HCT116 (cell line): ENCODE measurements around the gene EDEM3. TPM values are rescaled to one million over a fixed set of nuclear protein-coding genes. Genes with fewer than 3 reads are reported as not detected.

Experiments
- ATAC-seq: fragments of 200-7000 bp; cut with Tn5 transposase; 2 replicates; pipeline ENCODE4 v1.9.1; 2020; ENCODE audit warnings: mild to moderate bottlenecking, moderate library complexity
- BruUV-seq: library from RNA; stranded (reverse); fragments of 400-500 nt; replicated peaks from 2 replicates; lab custom pipeline; 2021; lab: Mats Ljungman, UMichigan
- CTCF ChIA-PET: fragments of 300-600 bp; sonication (Branson Sonifier 250); formaldehyde crosslinking; loops from one replicate; lab custom pipeline; 2021; ENCODE audit warnings: antibody characterized with exemption; lab: Charles Lee
- POLR2A ChIA-PET: fragments of 300-600, 350-600 bp; sonication (Branson Sonifier 250); formaldehyde crosslinking; loops from one replicate; lab custom pipeline; 2021; ENCODE audit warnings: antibody characterized with exemption; lab: Charles Lee
- RAD21 ChIA-PET, 2 experiments: fragments of 300-600 bp; sonication (Branson Sonifier 250); formaldehyde crosslinking; loops; one replicate each; lab custom pipeline; 2023; ENCODE audit warnings: low total read pairs in 2 of 2; ENCODE audit not compliant: uncharacterized antibody in 2 of 2, unreplicated experiment in 2 of 2, low non-redundant PET in 1 of 2; lab: Charles Lee
- DNase-seq: peaks from one replicate; pipeline ENCODE4 v3.0.0-alpha.2; 2010; ENCODE audit warnings: low read depth, low spot score
- H2AFZ ChIP-seq: fragments of 200-600 bp; shearing (Covaris generic), sonication (generic); 2 replicates; pipeline ENCODE4 v1.6.1; 2017; ENCODE audit warnings: low read depth, mixed run types, mixed read lengths, antibody characterized with exemption, low read length; ENCODE audit not compliant: poor library complexity, severe bottlenecking
- H3K27ac ChIP-seq: 2 replicates; pipeline ENCODE4 v1.5.1; 2012; ENCODE audit warnings: low read depth, low read length
- H3K27me3 ChIP-seq: fragments of 200-600 bp; sonication (generic); 2 replicates; pipeline ENCODE4 v1.6.1; 2016; ENCODE audit warnings: mixed run types, low read length, mixed read lengths; ENCODE audit not compliant: insufficient read depth
- H3K36me3 ChIP-seq, 2 experiments: fragments of 200-500 bp in 1 of 2; fragments of 200-600 bp in 1 of 2; sonication (Bioruptor generic) in 1 of 2; sonication (generic) in 1 of 2; 2 replicates each; pipeline versions ENCODE4 v1.5.1 to v1.6.1; 2014 to 2016; ENCODE audit warnings: low read length in 2 of 2, inconsistent platforms in 1 of 2, mixed read lengths in 1 of 2, mixed run types in 1 of 2; ENCODE audit not compliant: insufficient read depth in 2 of 2, control insufficient read depth in 1 of 2
- H3K4me1 ChIP-seq, 2 experiments: fragments of 200-600 bp in 1 of 2; sonication (generic) in 1 of 2; 2 replicates each; pipeline versions ENCODE4 v1.5.1 to v1.6.1; 2012 to 2017; ENCODE audit warnings: low read length in 2 of 2, inconsistent platforms in 1 of 2, mild to moderate bottlenecking in 1 of 2, mixed read lengths in 1 of 2, mixed run types in 1 of 2, moderate library complexity in 1 of 2; ENCODE audit not compliant: insufficient read depth in 2 of 2, control insufficient read depth in 1 of 2
- H3K4me2 ChIP-seq: fragments of 200-600 bp; sonication (generic); 2 replicates; pipeline ENCODE4 v1.6.1; 2017; ENCODE audit warnings: mixed run types, low read length, mixed read lengths
- H3K4me3 ChIP-seq, 2 experiments: fragments of 200-600 bp in 1 of 2; sonication (generic) in 1 of 2; replicated peaks in 1 of 2; 2 replicates each; pipeline ENCODE4 v1.5.1; 2011 to 2016; ENCODE audit warnings: low read length in 2 of 2, control low read depth in 1 of 2, low read depth in 1 of 2, mild to moderate bottlenecking in 1 of 2, mixed read lengths in 1 of 2, mixed run types in 1 of 2
- H3K79me2 ChIP-seq: fragments of 200-600 bp; sonication (generic); 2 replicates; pipeline ENCODE4 v1.6.1; 2017; ENCODE audit warnings: mild to moderate bottlenecking, mixed run types, low read length, moderate library complexity, mixed read lengths; ENCODE audit not compliant: insufficient read depth
- H3K9ac ChIP-seq: fragments of 200-600 bp; sonication (generic); 2 replicates; pipeline ENCODE4 v1.6.1; 2016; ENCODE audit warnings: low read length, mixed read lengths
- H3K9me2 ChIP-seq: fragments of 200-600 bp; sonication (generic), shearing (Covaris generic); 2 replicates; pipeline ENCODE4 v1.6.1; 2017; ENCODE audit warnings: mixed run types, mild to moderate bottlenecking, moderate library complexity; ENCODE audit not compliant: insufficient read depth
- H3K9me3 ChIP-seq, 2 experiments: fragments of 200-500 bp in 1 of 2; fragments of 200-600 bp in 1 of 2; sonication (Bioruptor generic) in 1 of 2; sonication (generic) in 1 of 2; 2 replicates each; pipeline ENCODE4 v1.6.1; 2014 to 2017; ENCODE audit warnings: low read length in 2 of 2, mixed read lengths in 2 of 2, inconsistent platforms in 1 of 2, low read depth in 1 of 2, mild to moderate bottlenecking in 1 of 2, mixed run types in 1 of 2, moderate library complexity in 1 of 2; ENCODE audit not compliant: control insufficient read depth in 1 of 2, insufficient read depth in 1 of 2
- H4K20me1 ChIP-seq: fragments of 200-600 bp; sonication (generic), shearing (Covaris generic); 2 replicates; pipeline ENCODE4 v1.6.1; 2017; ENCODE audit warnings: mixed run types, mild to moderate bottlenecking, moderate library complexity; ENCODE audit not compliant: insufficient read depth
- ATF3 ChIP-seq: IDR thresholded peaks from 2 replicates; pipeline ENCODE4 v1.6.1; 2012
- CTCF ChIP-seq, 3 experiments: fragments of 200-600 bp in 1 of 3; sonication (generic) in 1 of 3; IDR thresholded peaks in 2 of 3; conservative IDR thresholded peaks in 1 of 3; 2 replicates each; pipeline ENCODE4 v1.5.1; 2012 to 2017; ENCODE audit warnings: low read depth in 2 of 3, low read length in 2 of 3, antibody characterized with exemption in 1 of 3, borderline replicate concordance in 1 of 3, control low read depth in 1 of 3, mild to moderate bottlenecking in 1 of 3, mixed read lengths in 1 of 3, mixed run types in 1 of 3, moderate library complexity in 1 of 3; ENCODE audit not compliant: insufficient read depth in 1 of 3
- EGR1 ChIP-seq: IDR thresholded peaks from 2 replicates; pipeline ENCODE4 v1.6.1; 2012; ENCODE audit warnings: low read depth
- JUND ChIP-seq: IDR thresholded peaks from 2 replicates; pipeline ENCODE4 v1.6.1; 2012
- MAX ChIP-seq: IDR thresholded peaks from 2 replicates; pipeline ENCODE4 v1.6.1; 2012
- POLR2A ChIP-seq: IDR thresholded peaks from 2 replicates; pipeline ENCODE4 v1.7.0; 2011; ENCODE audit warnings: borderline replicate concordance; ENCODE audit not compliant: insufficient read depth, insufficient read length; ENCODE audit errors: extremely low read depth
- POLR2AphosphoS5 ChIP-seq: IDR thresholded peaks from 2 replicates; pipeline ENCODE4 v1.6.1; 2011; ENCODE audit warnings: mild to moderate bottlenecking, low read depth, low read length, moderate library complexity
- SIN3A ChIP-seq: IDR thresholded peaks from 2 replicates; pipeline ENCODE4 v1.6.1; 2012; ENCODE audit warnings: low read depth
- SP1 ChIP-seq: IDR thresholded peaks from 2 replicates; pipeline ENCODE4 v1.6.1; 2012; ENCODE audit warnings: low read depth
- TCF7L2 ChIP-seq: IDR thresholded peaks from 2 replicates; pipeline ENCODE4 v1.7.0; 2011; ENCODE audit warnings: borderline replicate concordance, inconsistent platforms; ENCODE audit not compliant: insufficient read depth, insufficient read length; ENCODE audit errors: extremely low read depth
- ZBTB33 ChIP-seq: IDR thresholded peaks from 2 replicates; pipeline ENCODE4 v1.6.1; 2011; ENCODE audit warnings: mild to moderate bottlenecking, low read length, moderate library complexity; ENCODE audit not compliant: insufficient replicate concordance; ENCODE audit errors: extremely low read depth
- intact Hi-C: fragments of 100-400 bp; cut with micrococcal nuclease; formaldehyde crosslinking; loops from 2 replicates; pipeline ENCODE4 v1.10.0; 2022
- total RNA-seq: library from RNA; stranded (reverse); gene quantifications from one replicate; pipeline ENCODE4 v1.2.1, GENCODE V29; 2021; ENCODE audit not compliant: unreplicated experiment

The EDEM3 gene
- total RNA-seq, 1 experiment from 2014 or later, result 14.9 TPM

GRCh38 chr1:184753117-184753516 is 1.5 kb downstream of the EDEM3 start:
- Histone ChIP-seq H2AFZ (no peak overlapping the region), H3K9me2 (no peaks in the 10 kb centered on the region), H3K4me1 (peaks cover 4 to 14% of the 10 kb centered on the region in 2 experiments; a peak in 3 of 4 replicates)
- no peak for ATAC-seq
- ChIA-PET POLR2A (no interaction called here), CTCF (no interaction called here)
- TF ChIP-seq TCF7L2 (no peak), JUND (no peak), ATF3 (no peak), SIN3A (no peak), SP1 (no peak), POLR2AphosphoS5 (no peak), ZBTB33 (no peak), POLR2A (no peak), CTCF (IDR thresholded peaks at IDR 0.05 in 2 of 3, conservative IDR thresholded peaks at IDR 0.05 in 1 of 3; ENCODE audit: borderline replicate concordance in 1 of 3, insufficient read depth in 1 of 3, low read depth in 2 of 3, low read length in 2 of 3) (no peak), MAX (no peak), EGR1 (no peak)
- TF ChIP-seq, all 23 proteins: peak for 0
- no peaks in the 10 kb centered on the region for H3K27me3 ChIP-seq
- BruUV-seq, result no TSS peak
- no peak for DNase-seq
- peak overlapping the region; percentile 78 to 81 for H3K4me3 ChIP-seq
- no peak overlapping the region for H3K27ac ChIP-seq
- peak overlapping the region; percentile 82 for H3K4me2 ChIP-seq
- no peaks in the 10 kb centered on the region for H3K9me3 ChIP-seq
- no peak overlapping the region for H3K9ac ChIP-seq
- H4K20me1 ChIP-seq, result no peaks in the 10 kb centered on the region
- intact Hi-C loops, result no loop called here
- H3K79me2 ChIP-seq, result peaks cover 9% of the 10 kb centered on the region
- RAD21 ChIA-PET, result interaction anchor here in 1 of 2 experiments (0.7 kb wide), 1 partner anchor 52 kb away, joined by 5 read pairs; no protein-coding TSS in a partner anchor
- no peaks in the 10 kb centered on the region for H3K36me3 ChIP-seq
